ENCODE data around the gene DLG2. TPM values are rescaled to one million over a fixed set of nuclear protein-coding genes. Genes with fewer than 3 reads are reported as not detected.
"Not testable (repeated sequence)": the region's sequence is repeated elsewhere in the genome, so short reads cannot be mapped to it uniquely, and the experiment has no call there.

DLG2 gene
- total RNA-seq, 3 donors from 2014 or later: 4.3 to 12.3 (median 6.9) TPM

DNA sequence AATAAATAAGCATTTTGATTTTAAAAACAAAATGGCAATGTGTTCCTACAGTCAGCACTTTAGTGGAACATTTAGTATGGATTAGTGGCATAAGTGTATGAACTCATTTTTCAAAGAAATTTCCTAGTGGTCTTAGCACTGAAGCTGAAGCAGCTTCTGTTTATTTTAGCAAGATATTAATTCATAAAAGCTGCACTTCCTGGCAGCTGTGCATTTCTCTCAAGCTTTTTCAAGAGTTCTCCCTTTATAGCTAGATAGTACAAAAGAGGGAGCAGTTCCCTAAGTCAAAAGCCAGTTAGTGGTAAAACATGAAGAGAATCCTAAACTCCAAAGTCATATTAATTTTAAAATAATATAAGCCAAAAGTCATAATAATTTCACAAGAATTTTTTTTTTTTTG lies 1304.9 kb downstream of the DLG2 start:
- Histone ChIP-seq H3K9me3 (peaks cover 0 to 6% of the 10 kb centered on the region in 2 donors), H3K36me3 (no peaks in the 10 kb centered on the region), H3K27me3 (no peaks in the 10 kb centered on the region), H3K27ac (no peak overlapping the region), H3K4me1 (no peaks in the 10 kb centered on the region), H3K4me3 (no peak overlapping the region)
- intact Hi-C loops (cut with DNase I; ENCODE audit: low total_unique reads): no loop called here
- no peak for DNase-seq (ENCODE audit: low spot score in 2 of 2)
- TF ChIP-seq POLR2AphosphoS5 (IDR thresholded peaks at IDR 0.05) (no peak), POLR2A (IDR thresholded peaks at IDR 0.05) (no peak)
- TF ChIP-seq, protein P1, sequence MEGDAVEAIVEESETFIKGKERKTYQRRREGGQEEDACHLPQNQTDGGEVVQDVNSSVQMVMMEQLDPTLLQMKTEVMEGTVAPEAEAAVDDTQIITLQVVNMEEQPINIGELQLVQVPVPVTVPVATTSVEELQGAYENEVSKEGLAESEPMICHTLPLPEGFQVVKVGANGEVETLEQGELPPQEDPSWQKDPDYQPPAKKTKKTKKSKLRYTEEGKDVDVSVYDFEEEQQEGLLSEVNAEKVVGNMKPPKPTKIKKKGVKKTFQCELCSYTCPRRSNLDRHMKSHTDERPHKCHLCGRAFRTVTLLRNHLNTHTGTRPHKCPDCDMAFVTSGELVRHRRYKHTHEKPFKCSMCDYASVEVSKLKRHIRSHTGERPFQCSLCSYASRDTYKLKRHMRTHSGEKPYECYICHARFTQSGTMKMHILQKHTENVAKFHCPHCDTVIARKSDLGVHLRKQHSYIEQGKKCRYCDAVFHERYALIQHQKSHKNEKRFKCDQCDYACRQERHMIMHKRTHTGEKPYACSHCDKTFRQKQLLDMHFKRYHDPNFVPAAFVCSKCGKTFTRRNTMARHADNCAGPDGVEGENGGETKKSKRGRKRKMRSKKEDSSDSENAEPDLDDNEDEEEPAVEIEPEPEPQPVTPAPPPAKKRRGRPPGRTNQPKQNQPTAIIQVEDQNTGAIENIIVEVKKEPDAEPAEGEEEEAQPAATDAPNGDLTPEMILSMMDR (IDR thresholded peaks at IDR 0.05): no peak

DNA sequence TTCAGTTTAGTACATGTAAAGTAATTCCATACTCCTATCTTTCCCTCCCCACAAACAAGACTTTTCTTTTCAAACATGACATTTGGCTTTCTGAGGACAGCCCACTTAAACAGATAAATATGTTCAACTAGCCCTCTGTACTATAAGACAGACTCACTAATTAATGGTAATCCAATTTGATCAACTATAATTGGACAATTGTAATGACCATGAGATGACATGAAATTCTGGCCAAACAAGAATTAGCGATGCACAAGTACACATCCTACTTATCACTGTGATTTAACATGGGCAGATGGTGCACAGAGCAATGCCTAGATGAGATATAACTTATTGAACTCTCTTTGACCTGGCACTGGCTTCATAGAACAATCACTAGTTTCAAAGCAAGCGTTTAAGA lies 1307.3 kb downstream of the DLG2 start:
- Histone ChIP-seq H3K27ac (no peak overlapping the region), H3K9me3 (peaks cover 0 to 6% of the 10 kb centered on the region in 2 donors), H3K4me3 (no peak overlapping the region), H3K27me3 (no peaks in the 10 kb centered on the region), H3K4me1 (no peaks in the 10 kb centered on the region), H3K36me3 (no peaks in the 10 kb centered on the region)
- intact Hi-C loops (cut with DNase I; ENCODE audit: low total_unique reads): no loop called here
- DNase-seq (ENCODE audit: low spot score in 2 of 2): no peak
- TF ChIP-seq POLR2AphosphoS5 (IDR thresholded peaks at IDR 0.05) (no peak), POLR2A (IDR thresholded peaks at IDR 0.05) (no peak)
- TF ChIP-seq, protein P1 (IDR thresholded peaks at IDR 0.05): no peak

DNA sequence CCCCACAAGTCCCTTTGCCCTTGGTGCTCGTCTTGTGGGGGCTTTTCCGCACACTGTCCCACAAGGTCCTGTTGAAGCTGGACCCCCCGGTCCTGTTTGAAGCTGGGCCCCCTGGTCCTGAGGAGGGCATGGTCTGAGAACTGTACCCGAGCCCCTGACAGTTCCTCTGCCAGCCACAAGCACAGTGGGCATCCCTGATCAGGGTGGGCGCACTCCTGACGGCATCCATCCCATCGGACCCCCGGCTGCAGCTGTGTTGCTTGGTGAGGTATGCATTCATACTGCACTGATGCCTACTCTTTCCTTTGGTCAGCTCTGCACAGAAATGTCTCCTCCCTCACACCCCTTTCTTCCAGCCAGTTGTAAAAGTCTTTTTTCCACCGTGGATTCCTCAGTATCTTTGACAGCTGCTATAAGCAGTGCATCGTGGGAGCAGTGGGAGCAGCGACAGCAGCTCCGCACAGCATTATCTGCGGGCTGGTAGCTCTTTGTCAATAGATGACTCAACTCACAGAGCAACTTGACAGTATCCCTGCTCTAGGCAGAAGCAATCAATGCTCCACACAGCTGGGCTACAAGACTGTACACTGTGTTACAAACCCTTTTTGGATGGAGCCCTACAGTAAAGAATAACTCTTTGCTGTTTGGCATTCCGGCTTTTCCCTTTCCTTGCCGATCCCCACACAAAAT lies 1310.1 kb downstream of the DLG2 start:
- no peak for DNase-seq (ENCODE audit: low spot score in 2 of 2)
- no peaks in the 10 kb centered on the region for H3K27me3 ChIP-seq
- H3K4me1 ChIP-seq: no peaks in the 10 kb centered on the region
- intact Hi-C loops (cut with DNase I; ENCODE audit: low total_unique reads): no loop called here
- H3K4me3 ChIP-seq: peak overlapping the region in 2 of 3 donors; percentile 3 to 20
- TF ChIP-seq POLR2AphosphoS5 (IDR thresholded peaks at IDR 0.05): no peak
- no peak for TF ChIP-seq POLR2A (IDR thresholded peaks at IDR 0.05)
- TF ChIP-seq, protein P1 (IDR thresholded peaks at IDR 0.05): no peak
- H3K36me3 ChIP-seq: no peaks in the 10 kb centered on the region
- no peaks in the 10 kb centered on the region for H3K9me3 ChIP-seq
- no peak overlapping the region for H3K27ac ChIP-seq

DNA sequence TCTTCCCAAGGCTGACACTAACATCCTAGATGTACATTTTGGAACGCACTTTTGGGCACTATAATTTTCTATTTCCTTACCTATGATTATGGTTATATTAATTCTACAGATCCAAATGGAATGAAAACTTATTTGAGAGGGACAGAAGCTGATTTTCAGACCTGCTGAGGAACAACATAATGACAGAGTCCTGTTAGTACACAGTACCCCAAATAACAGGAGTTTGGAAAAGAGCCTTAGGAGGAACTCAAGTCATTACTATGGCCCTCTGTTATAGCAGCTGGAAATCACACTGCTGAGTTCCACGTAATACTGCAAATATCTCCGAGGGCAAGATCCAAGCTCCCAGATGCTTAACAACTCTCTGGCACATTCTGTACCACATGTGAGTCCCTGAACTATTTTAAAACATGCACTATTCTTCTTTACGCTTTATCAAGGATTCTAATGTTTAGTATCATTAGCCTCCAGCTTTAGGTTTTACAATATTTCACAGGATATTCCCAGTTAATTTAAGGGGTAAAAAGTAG lies 1313.2 kb downstream of the DLG2 start:
- Histone ChIP-seq H3K36me3 (no peaks in the 10 kb centered on the region), H3K4me3 (no peak overlapping the region), H3K27me3 (no peaks in the 10 kb centered on the region), H3K9me3 (no peaks in the 10 kb centered on the region), H3K4me1 (no peaks in the 10 kb centered on the region), H3K27ac (no peak overlapping the region)
- DNase-seq (ENCODE audit: low spot score in 2 of 2): no peak
- intact Hi-C loops (cut with DNase I; ENCODE audit: low total_unique reads): no loop called here
- TF ChIP-seq, protein P1 (IDR thresholded peaks at IDR 0.05): no peak
- TF ChIP-seq POLR2AphosphoS5 (IDR thresholded peaks at IDR 0.05) (no peak), POLR2A (IDR thresholded peaks at IDR 0.05) (no peak)

DNA sequence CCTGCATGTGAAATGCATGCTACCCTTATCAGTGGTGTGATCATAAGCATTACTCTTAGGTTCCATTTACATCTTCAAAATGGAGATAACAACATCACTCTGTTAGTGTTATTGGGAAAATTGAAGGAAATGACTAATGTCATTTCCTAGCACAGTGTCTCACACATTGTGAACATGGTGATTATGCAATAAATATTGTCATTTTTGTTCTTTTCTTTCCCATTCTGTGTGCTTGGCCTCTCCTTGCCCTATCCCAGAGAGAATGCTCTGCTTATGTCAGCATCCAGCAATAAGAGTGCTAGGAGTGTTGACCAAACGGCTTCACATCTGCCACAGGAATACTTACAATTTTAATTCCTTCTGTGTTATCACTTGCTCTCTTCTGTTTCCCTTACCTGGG lies 1316.9 kb downstream of the DLG2 start:
- no peak for TF ChIP-seq POLR2AphosphoS5 (IDR thresholded peaks at IDR 0.05)

DNA sequence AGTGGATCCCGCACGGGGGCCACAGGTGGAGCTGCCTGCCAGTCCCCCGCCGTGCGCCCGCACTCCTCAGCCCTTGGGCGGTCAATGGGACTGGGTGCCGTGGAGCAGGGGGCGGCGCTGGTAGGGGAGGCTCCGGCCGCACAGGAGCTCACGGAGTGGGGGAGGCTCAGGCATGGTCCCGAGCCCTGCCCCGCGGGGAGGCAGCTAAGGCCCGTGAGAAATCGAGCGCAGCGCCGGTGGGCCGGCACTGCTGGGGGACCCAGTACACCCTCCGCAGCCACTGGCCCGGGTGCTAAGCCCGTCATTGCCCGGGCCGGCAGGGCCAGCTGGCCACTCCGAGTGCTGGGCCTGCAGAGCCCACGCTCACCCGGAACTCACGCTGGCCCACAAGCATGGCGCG lies 1318.7 kb downstream of the DLG2 start:
- H3K4me3 ChIP-seq; H3K27ac ChIP-seq; DNase-seq (ENCODE audit: low spot score in 2 of 2); intact Hi-C loops (cut with DNase I; ENCODE audit: low total_unique reads); H3K4me1 ChIP-seq; H3K36me3 ChIP-seq; H3K27me3 ChIP-seq; H3K9me3 ChIP-seq: not testable (repeated sequence)

More for the DNA sequence above, 1316.9 kb downstream of the DLG2 start:
- intact Hi-C loops (cut with DNase I; ENCODE audit: low total_unique reads): no loop called here
- Histone ChIP-seq H3K4me3 (no peak overlapping the region), H3K9me3 (no peaks in the 10 kb centered on the region), H3K27ac (no peak overlapping the region), H3K27me3 (no peaks in the 10 kb centered on the region), H3K36me3 (no peaks in the 10 kb centered on the region), H3K4me1 (no peaks in the 10 kb centered on the region)
- DNase-seq (ENCODE audit: low spot score in 2 of 2): no peak
